K562 (cell line): ENCODE measurements around the gene TGM1. TPM values are rescaled to one million over a fixed set of nuclear protein-coding genes. Genes with fewer than 3 reads are reported as not detected.

Source experiments
- ARID4B ChIP-seq: sonication (generic); formaldehyde crosslinking; IDR thresholded peaks from 2 replicates; pipeline ENCODE4 v1.8.0; 2022; ENCODE audit warnings: mild to moderate bottlenecking, missing genetic modification reagents
- BRF2 ChIP-seq: IDR thresholded peaks from 3 replicates; pipeline ENCODE4 v1.6.1; 2011; ENCODE audit warnings: borderline replicate concordance, mild to moderate bottlenecking; ENCODE audit not compliant: insufficient read length, insufficient read depth
- CEBPB ChIP-seq: fragments of 450-650 bp; IDR thresholded peaks from 2 replicates; pipeline ENCODE4 v1.6.1; 2016; ENCODE audit warnings: missing genetic modification characterization, missing compliant biosample characterization
- E2F3 ChIP-seq: fragments of 250-450 bp; sonication (Bioruptor Pico); IDR thresholded peaks from 2 replicates; pipeline ENCODE4 v1.4.0; 2020; ENCODE audit warnings: mild to moderate bottlenecking
- ESRRA ChIP-seq: fragments of 450-650 bp; IDR thresholded peaks from 2 replicates; pipeline ENCODE4 v1.6.1; 2014; ENCODE audit warnings: low read depth, mild to moderate bottlenecking, moderate library complexity, borderline replicate concordance
- KDM4B ChIP-seq, 2 experiments: fragments of 450-650 bp in 1 of 2; sonication (generic) in 1 of 2; IDR thresholded peaks; 2 replicates each; pipeline ENCODE4 v1.6.1; 2016 to 2017; ENCODE audit warnings: borderline replicate concordance in 2 of 2, antibody characterized with exemption in 1 of 2, low read depth in 1 of 2, mild to moderate bottlenecking in 1 of 2
- POLR3A ChIP-seq: IDR thresholded peaks from 2 replicates; pipeline ENCODE4 v1.6.1; 2011; ENCODE audit warnings: borderline replicate concordance, mild to moderate bottlenecking, moderate library complexity; ENCODE audit not compliant: insufficient read length, insufficient read depth; ENCODE audit errors: extremely low read depth
- POU5F1 ChIP-seq: fragments of 150-350 bp; IDR thresholded peaks from 2 replicates; pipeline ENCODE4 v1.6.1; 2014; ENCODE audit warnings: borderline replicate concordance, low read length, low read depth, mild to moderate bottlenecking; ENCODE audit not compliant: partially characterized antibody
- PTRF ChIP-seq: fragments of 450-650 bp; IDR thresholded peaks from 2 replicates; pipeline ENCODE4 v1.6.1; 2016; ENCODE audit warnings: mild to moderate bottlenecking, missing genetic modification characterization, missing compliant biosample characterization
- RUNX1 ChIP-seq: sonication (generic); IDR thresholded peaks from 2 replicates; pipeline ENCODE4 v1.6.1; 2016; ENCODE audit warnings: antibody characterized with exemption, low read depth
- SMARCE1 ChIP-seq: fragments of 450-650 bp; IDR thresholded peaks from 2 replicates; pipeline ENCODE4 v1.7.1; 2016; ENCODE audit warnings: mild to moderate bottlenecking
- STAT6 ChIP-seq: sonication (generic); formaldehyde crosslinking; IDR thresholded peaks from 2 replicates; pipeline ENCODE4 v1.8.1; 2023; ENCODE audit warnings: mild to moderate bottlenecking, missing genetic modification reagents
- TCF3 ChIP-seq: sonication (generic); formaldehyde crosslinking; IDR thresholded peaks from 2 replicates; pipeline ENCODE4 v1.4.0; 2020; ENCODE audit warnings: mild to moderate bottlenecking, missing genetic modification reagents
- ZNF133 ChIP-seq: fragments of 250-450 bp; sonication (Bioruptor Pico); IDR thresholded peaks from 2 replicates; pipeline ENCODE4 v1.4.0; 2020; ENCODE audit warnings: mild to moderate bottlenecking
- ZNF263 ChIP-seq: sonication (generic); formaldehyde crosslinking; IDR thresholded peaks from 2 replicates; pipeline ENCODE4 v1.8.0; 2022; ENCODE audit warnings: mild to moderate bottlenecking, missing genetic modification reagents, borderline replicate concordance
- ZNF274 ChIP-seq: IDR thresholded peaks from 2 replicates; pipeline ENCODE4 v1.6.1; 2011; ENCODE audit warnings: low read depth, mild to moderate bottlenecking, low read length, moderate library complexity, borderline replicate concordance
- ZNF3 ChIP-seq: fragments of 250-450 bp; sonication (Bioruptor Pico); IDR thresholded peaks from 2 replicates; pipeline ENCODE4 v1.5.0; 2021; ENCODE audit warnings: mild to moderate bottlenecking, moderate library complexity
- ZNF785 ChIP-seq: fragments of 250-450 bp; sonication (Bioruptor Pico); IDR thresholded peaks from 2 replicates; pipeline ENCODE4 v1.4.0; 2020; ENCODE audit warnings: mild to moderate bottlenecking
- ZSCAN32 ChIP-seq: fragments of 450-650 bp; formaldehyde crosslinking; IDR thresholded peaks from 2 replicates; pipeline ENCODE4 v1.4.0; 2020; ENCODE audit warnings: mild to moderate bottlenecking, moderate library complexity
- polyA plus RNA-seq, 8 experiments: library from polyadenylated mRNA; depleted of rRNA in 4 of 8; stranded (reverse) in 5 of 8; unstranded in 3 of 8; fragments of >200 nt; fragmentation: Nextera tagmentation in 2 of 8; fragmentation: Illumina TruSeq in 1 of 8; extraction: Ambion mirVana in 2 of 8; extraction: Trizol in 1 of 8; gene quantifications; 2 replicates each; pipeline versions ENCODE4 v1.2.1 to v1.2.3, GENCODE V29; 2011 to 2014; ENCODE audit warnings: inconsistent platforms in 1 of 8, missing spikeins in 1 of 8
- total RNA-seq, 7 experiments: library from RNA; depleted of rRNA in 6 of 7; stranded (reverse); fragments of >200 nt in 6 of 7; fragmentation: Illumina TruSeq in 2 of 7; extraction: Trizol in 2 of 7; gene quantifications; 2 replicates each; pipeline versions ENCODE4 v1.2.1 to v1.2.3, GENCODE V29; 2011 to 2021; ENCODE audit warnings: low replicate concordance in 1 of 7

Gene TGM1
- total and polyA plus RNA-seq, 9 of the 15 experiments (the other 6 are each of a cell fraction or from before 2014, with no cell fraction given) = 0.13 to 4.4 (median 0.88) TPM

GRCh38 chr14:24212924-24213865 lies 49.8 kb downstream of the TGM1 start, which contains the start of gene CHMP4A (continued):
- no peak for TF ChIP-seq KDM4B (IDR thresholded peaks at IDR 0.05; ENCODE audit: borderline replicate concordance in 2 of 2, low read depth in 1 of 2)
- TF ChIP-seq ZNF263 (CRISPR knock-in tag) = peak; percentile 94
- TF ChIP-seq BRF2 = no peak
- no peak for TF ChIP-seq POLR3A
- no peak for TF ChIP-seq STAT6 (CRISPR knock-in tag)
- peak; percentile 83 for TF ChIP-seq ARID4B (CRISPR knock-in tag)
- peak; percentile 67; the same call in 1 of the 2 replicates for TF ChIP-seq ESRRA
- TF ChIP-seq CEBPB (tag) = peak; percentile 62
- no peak for TF ChIP-seq RUNX1
- no peak for TF ChIP-seq ZNF3 (CRISPR knock-in tag)
- TF ChIP-seq POU5F1 = no peak
- no peak for TF ChIP-seq ZSCAN32 (CRISPR knock-in tag)
- no peak for TF ChIP-seq ZNF133 (CRISPR knock-in tag)
- no peak for TF ChIP-seq ZNF785 (CRISPR knock-in tag)
- TF ChIP-seq SMARCE1 = no peak; the same call in 1 of the 2 replicates
- TF ChIP-seq ZNF274 = no peak
- TF ChIP-seq PTRF (tag) = no peak
- TF ChIP-seq E2F3 = no peak; the same call in 1 of the 2 replicates
- no peak for TF ChIP-seq TCF3
